T-helper 17 cell (primary cell): ENCODE measurements around the gene CITED2. TPM values are rescaled to one million over a fixed set of nuclear protein-coding genes. Genes with fewer than 3 reads are reported as not detected.
"Not testable (repeated sequence)": the region's sequence is repeated elsewhere in the genome, so short reads cannot be mapped to it uniquely, and the experiment has no call there.

Experiments
- ATAC-seq: fragments of 150-1000 bp; cut with Tn5 transposase; 2 replicates; pipeline ENCODE4 v1.10.0; 2021; ENCODE audit warnings: mild to moderate bottlenecking, moderate library complexity
- DNase-seq, 3 donors: peaks; one replicate each; pipeline versions ENCODE4 v3.0.0 to v3.0.0-alpha.2; 2020 to 2021
- H3K9me3 ChIP-seq: one replicate; pipeline ENCODE4 v1.7.0; 2013; ENCODE audit warnings: low read length, mild to moderate bottlenecking; ENCODE audit not compliant: control insufficient read depth, poor library complexity, severe bottlenecking
- H3K27ac Mint-ChIP-seq: one replicate; pipeline ENCODE4 v1.8.0; 2022; ENCODE audit warnings: mild to moderate bottlenecking, moderate library complexity, mixed read lengths
- H3K27me3 Mint-ChIP-seq: one replicate; pipeline ENCODE4 v1.8.0; 2022; ENCODE audit warnings: mixed read lengths
- H3K36me3 Mint-ChIP-seq: one replicate; pipeline ENCODE4 v1.8.0; 2022; ENCODE audit warnings: low read depth, mixed read lengths
- H3K4me1 Mint-ChIP-seq: one replicate; pipeline ENCODE4 v1.8.0; 2022; ENCODE audit warnings: mild to moderate bottlenecking, mixed read lengths
- H3K4me3 Mint-ChIP-seq: one replicate; pipeline ENCODE4 v1.8.0; 2022; ENCODE audit warnings: mild to moderate bottlenecking, moderate library complexity, mixed read lengths
- total RNA-seq, 4 donors: library from RNA in 2 of 4; stranded (reverse) in 2 of 4; gene quantifications; one replicate each; pipeline ENCODE4 v1.2.3 and lab custom pipeline; 2022 to 2026

CITED2 gene, protein sequence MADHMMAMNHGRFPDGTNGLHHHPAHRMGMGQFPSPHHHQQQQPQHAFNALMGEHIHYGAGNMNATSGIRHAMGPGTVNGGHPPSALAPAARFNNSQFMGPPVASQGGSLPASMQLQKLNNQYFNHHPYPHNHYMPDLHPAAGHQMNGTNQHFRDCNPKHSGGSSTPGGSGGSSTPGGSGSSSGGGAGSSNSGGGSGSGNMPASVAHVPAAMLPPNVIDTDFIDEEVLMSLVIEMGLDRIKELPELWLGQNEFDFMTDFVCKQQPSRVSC
- total RNA-seq (100 to 1,000 TPM; 156 to 170 TPM), total RNA-seq (lab: John Stamatoyannopoulos, UW) (75.6 to 215 reads per million in 2 donors)

DNA sequence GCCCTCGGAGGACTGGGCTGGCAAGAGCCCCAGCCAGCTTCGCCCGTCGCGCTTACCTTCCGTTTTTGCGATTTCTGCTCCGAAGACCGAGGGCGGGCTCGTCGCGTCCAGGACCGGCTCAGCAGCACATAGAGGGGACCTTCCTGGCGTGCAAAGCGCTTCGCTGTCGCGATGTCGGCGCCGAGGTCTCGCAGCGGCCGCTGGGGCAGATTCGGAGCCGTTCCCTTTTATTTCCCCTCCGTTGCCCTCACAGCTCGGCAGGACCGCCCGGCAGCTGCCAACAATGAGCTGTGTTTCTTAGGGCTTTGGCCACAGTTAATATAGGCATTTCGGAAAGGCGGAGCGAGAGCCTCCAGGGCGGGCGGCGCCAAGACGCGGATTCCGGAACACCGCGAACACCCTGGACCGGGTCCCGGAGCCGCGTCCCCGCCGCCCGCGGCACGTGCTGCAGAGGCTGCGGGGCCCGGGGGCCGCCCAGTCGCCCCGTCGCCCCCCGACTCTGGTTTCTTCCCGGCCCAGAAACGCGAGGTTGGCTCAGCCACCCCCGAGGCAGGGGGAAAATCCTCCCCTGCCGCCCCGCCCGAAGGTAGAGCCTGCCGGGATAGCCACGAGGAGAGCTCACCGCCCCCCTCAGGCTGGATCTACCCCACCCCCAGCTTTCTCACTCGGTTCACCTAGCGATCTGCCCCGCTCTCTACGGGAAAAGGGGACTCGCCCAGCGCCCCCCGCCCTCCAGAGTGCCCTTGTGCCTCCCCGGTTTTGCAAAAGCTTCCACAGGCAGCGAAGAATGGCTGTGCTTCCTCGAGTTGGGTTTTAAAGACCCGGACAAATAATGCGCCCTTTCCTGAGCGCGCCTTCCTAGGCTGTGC lies at the start of gene CITED2:
TSS of gene CITED2 (minus strand) at position 292 of the 869 bp plus-strand sequence. CDS start 704 bp downstream, outside the sequence.
- DNase-seq (peak; percentile 83 to 95 (median 87)), ATAC-seq (peak; percentile 72)
- Mint-ChIP-seq H3K36me3 (peaks cover 7% of the 10 kb centered on the region), H3K27ac (peak within 1 kb of the TSS; percentile 100), H3K4me1 (peaks cover 46% of the 10 kb centered on the region), H3K4me3 (peak within 1 kb of the TSS; percentile 100), H3K27me3 (peaks cover 4% of the 10 kb centered on the region)
- no peaks in the 10 kb centered on the region for H3K9me3 ChIP-seq

DNA sequence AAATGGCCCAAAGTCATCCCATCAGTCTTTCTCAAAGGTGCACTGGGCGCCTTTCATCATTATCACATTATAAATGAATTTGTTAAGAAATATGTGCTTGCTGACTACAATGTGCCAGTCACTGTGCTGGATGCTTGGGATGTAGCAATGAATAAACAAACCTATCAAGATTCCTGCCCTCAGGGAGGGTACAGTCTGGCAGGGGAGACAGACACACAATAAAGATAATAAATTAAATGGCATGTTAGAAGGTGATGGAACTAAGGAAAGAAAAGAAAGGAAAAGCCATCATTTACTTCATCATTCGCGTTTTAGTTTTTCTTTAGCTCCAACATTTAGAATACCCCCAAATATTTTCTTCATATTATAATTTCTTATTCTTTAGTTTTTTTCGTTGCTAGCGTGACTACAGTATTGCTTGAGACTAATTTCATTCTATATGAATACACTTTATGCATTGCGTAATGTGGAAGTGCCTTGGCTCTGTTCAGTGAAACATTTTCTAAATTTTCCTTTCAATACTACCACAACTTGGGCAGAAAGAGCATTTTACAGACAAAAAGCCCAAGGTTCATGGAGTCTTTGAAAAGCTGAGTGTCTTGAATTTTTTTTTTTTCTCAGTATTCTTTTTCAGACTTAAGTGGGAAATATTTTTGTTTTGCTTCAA lies 48.7 kb upstream of the CITED2 start:
- H3K27me3 Mint-ChIP-seq, result peaks cover 23% of the 10 kb centered on the region
- no peak overlapping the region for H3K4me3 Mint-ChIP-seq

DNA sequence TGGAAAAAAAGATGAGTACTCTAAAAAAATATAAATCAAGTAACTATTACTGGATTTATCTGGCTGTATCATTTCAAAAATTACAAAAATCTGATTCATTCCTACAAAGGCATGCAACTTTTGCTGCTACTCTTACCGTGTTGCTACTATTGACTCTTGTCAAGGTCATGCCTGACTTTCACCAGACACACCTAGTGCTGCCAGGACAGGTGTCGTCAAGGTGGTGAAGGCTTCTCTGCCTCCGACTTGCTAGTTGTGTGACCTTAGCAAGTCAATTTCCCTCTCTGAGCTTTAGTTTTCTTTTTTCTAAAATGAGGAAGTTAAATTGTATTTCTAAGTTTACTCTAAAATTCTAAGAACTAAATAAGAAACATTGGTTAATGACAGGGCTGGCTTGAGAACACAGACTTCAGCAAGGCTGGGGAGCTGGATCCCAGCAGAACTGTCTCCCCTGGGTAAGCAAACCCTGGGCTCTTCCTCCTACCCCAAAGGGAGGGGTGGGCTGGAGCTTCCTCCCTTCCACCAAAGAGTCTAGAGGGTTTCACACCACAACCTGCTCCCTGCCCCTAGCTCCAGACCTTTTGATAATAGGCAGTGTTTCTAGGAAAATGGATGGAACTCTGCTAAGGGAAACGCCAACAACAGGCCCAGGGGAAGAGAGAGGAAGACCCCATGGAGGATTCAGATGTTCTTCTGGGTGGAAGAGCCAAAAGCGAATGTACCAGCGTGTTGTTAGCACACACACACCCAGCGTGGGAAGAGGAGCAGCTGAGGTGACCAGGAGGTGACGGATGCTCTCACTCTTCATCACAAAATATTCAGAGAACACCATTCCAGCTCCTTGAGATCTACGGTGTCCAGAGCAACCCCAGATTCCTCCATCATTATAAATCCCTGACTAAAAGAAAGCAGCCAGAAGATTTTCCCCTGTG lies 47.9 kb upstream of the CITED2 start:
- no peaks in the 10 kb centered on the region for H3K4me1 Mint-ChIP-seq
- H3K9me3 ChIP-seq, result no peaks in the 10 kb centered on the region
- H3K27ac Mint-ChIP-seq, result no peak overlapping the region
- no peak for ATAC-seq
- no peak overlapping the region for H3K4me3 Mint-ChIP-seq
- peaks cover 23% of the 10 kb centered on the region for H3K27me3 Mint-ChIP-seq
- H3K36me3 Mint-ChIP-seq, result peaks cover 4% of the 10 kb centered on the region
- DNase-seq, result no peak

More for the DNA sequence above, 48.7 kb upstream of the CITED2 start:
- Mint-ChIP-seq H3K36me3 (peaks cover 2% of the 10 kb centered on the region), H3K4me1 (no peaks in the 10 kb centered on the region), H3K27ac (no peak overlapping the region)
- H3K9me3 ChIP-seq, result no peaks in the 10 kb centered on the region
- DNase-seq (no peak), ATAC-seq (no peak)

DNA sequence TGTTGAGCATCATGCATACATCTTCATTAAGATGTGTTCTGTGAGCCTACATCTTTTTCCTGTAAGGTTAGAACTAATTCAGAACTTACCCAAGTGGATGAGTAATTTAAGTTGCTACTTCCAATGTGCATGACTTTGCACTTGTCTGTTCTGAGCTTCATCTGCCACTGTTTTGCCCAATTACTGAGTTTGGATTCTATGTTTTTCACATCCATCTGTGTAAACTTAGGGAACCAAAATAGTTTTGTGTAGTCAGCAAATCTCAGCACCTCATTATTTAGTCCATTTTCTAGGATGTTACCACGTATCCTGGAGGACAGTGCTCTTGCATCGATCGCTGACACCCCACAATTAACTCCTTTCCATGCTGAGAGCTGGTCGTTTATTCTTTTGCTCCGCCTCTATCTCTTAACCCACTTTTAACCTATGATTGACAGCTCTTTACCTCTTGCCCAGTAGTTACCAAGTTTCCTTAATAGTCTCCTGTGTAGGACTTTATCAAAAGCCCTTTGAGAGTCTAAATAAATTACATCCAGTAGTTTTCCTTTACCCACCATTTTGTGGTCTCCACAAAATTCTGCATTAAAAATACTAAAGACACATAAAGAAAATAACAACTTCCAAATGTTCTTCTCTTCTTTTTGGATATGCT lies 44.2 kb upstream of the CITED2 start:
- no peak for ATAC-seq
- H3K9me3 ChIP-seq, result no peaks in the 10 kb centered on the region
- Mint-ChIP-seq H3K4me3 (no peak overlapping the region), H3K36me3 (peaks cover 4% of the 10 kb centered on the region), H3K4me1 (peaks cover 5% of the 10 kb centered on the region), H3K27me3 (peaks cover 6% of the 10 kb centered on the region), H3K27ac (no peak overlapping the region)
- DNase-seq, result no peak

DNA sequence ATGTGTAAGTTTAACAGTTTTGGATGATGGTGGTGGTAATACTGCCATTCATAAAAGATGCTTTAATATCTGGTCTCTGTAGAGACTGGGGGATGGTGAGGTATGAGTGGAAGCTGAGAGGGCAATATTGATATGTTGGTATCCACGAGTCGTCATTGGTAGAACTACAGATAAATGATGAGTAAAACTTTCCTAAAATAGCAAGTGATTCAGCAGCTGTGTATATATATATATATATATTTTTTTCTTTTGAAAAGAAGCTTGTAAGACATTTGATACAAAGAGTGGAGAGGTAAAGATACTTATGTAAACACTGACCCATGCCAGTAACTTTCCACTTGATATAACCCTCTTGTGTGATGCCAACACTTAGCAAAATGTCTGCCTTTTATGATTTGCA lies 41.7 kb upstream of the CITED2 start:
- no peak overlapping the region for H3K4me3 Mint-ChIP-seq
- no peak overlapping the region for H3K27ac Mint-ChIP-seq
- H3K36me3 Mint-ChIP-seq, result peaks cover 2% of the 10 kb centered on the region
- no peaks in the 10 kb centered on the region for H3K9me3 ChIP-seq
- H3K4me1 Mint-ChIP-seq, result peaks cover 5% of the 10 kb centered on the region
- no peaks in the 10 kb centered on the region for H3K27me3 Mint-ChIP-seq
- ATAC-seq, result no peak
- no peak for DNase-seq

DNA sequence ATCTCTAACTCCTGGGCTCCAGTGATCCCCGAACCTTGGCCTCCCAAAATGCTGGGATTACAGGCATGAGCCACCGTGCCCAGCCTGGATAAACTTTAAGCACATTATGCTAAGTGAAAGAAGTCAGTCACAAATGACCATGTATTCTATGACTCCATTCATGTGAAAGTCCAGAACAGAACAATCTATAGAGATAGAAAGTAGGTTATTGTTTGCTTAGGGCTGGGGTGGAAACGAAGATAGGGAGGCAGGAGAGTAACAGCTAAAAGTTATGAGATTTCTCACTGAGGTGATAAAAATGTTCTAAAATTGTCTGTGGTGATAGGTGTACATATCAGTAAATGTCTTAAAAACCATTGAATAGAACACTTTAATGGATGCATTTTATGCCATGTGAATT lies 40.9 kb upstream of the CITED2 start:
- Mint-ChIP-seq H3K27me3 (no peaks in the 10 kb centered on the region), H3K36me3 (peaks cover 2% of the 10 kb centered on the region), H3K4me1 (peaks cover 5% of the 10 kb centered on the region), H3K4me3 (no peak overlapping the region), H3K27ac (no peak overlapping the region)
- ATAC-seq, result no peak
- no peaks in the 10 kb centered on the region for H3K9me3 ChIP-seq
- no peak for DNase-seq

DNA sequence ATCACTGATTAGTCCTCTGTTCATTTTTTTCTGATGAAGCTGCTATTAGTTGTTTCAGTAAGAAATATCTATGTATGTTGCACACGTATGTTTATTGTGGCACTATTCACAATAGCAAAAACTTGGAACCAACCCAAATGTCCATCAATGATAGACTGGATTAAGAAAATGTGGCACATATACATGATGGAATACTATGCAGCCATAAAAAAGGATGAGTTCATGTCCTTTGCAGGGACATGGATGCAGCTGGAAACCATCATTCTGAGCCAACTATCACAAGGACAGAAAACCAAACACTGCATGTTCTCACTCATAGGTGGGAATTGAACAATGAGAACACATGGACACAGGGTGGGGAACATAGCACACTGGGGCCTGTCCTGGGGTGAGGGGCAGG lies 37.7 kb upstream of the CITED2 start:
- H3K27me3 Mint-ChIP-seq, H3K4me3 Mint-ChIP-seq, H3K27ac Mint-ChIP-seq, H3K36me3 Mint-ChIP-seq, H3K4me1 Mint-ChIP-seq, DNase-seq, H3K9me3 ChIP-seq, ATAC-seq: not testable (repeated sequence)

DNA sequence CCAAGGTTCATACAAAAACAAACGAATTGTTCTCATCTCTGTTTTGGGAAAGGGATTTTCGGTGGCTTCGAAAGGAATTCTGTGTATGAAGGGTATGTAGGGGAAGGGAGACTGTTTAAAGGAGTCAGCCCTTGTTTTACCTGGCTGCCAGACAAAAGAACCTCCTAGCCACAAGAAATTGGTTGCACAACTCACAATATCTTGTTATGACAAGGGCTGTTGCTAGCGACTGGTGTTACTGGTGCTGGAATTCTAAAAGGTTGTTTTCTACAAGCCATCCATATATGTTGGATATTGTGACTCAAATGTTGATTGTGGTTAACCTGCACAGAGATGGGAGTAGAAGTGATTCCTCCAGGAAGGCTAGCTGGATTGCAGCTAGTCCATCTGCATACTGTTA lies 34.6 kb upstream of the CITED2 start:
- no peak for DNase-seq
- H3K27ac Mint-ChIP-seq, result no peak overlapping the region
- no peaks in the 10 kb centered on the region for H3K4me1 Mint-ChIP-seq
- H3K27me3 Mint-ChIP-seq, result no peaks in the 10 kb centered on the region
- no peaks in the 10 kb centered on the region for H3K36me3 Mint-ChIP-seq
- ATAC-seq, result no peak
- no peak overlapping the region for H3K4me3 Mint-ChIP-seq
- no peaks in the 10 kb centered on the region for H3K9me3 ChIP-seq

DNA sequence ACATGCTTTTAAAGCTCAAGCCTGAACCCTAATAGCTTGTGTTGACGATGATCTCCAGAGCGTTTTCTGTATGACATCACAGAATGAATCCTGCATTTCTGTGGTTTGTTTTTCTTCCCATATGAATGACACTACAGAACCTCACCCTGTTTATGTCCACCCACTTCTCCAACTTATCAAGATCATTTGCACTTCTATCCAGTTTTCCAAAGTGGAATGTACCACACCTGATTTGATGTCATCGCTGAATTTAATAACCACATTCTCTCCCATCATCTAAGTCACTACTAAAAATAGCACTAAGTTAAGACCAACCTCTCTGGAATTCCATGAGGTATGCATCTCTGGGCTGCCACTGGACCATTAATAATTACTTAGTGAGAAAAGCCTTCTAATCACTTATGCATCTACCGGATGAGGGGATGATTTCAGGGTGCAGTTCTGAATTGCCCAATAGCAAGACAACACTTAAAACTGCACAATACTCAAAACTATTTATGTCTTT lies 33.3 kb upstream of the CITED2 start:
- DNase-seq (no peak), ATAC-seq (no peak)
- Mint-ChIP-seq H3K27me3 (no peaks in the 10 kb centered on the region), H3K27ac (no peak overlapping the region), H3K4me3 (no peak overlapping the region), H3K4me1 (no peaks in the 10 kb centered on the region), H3K36me3 (no peaks in the 10 kb centered on the region)
- no peaks in the 10 kb centered on the region for H3K9me3 ChIP-seq

DNA sequence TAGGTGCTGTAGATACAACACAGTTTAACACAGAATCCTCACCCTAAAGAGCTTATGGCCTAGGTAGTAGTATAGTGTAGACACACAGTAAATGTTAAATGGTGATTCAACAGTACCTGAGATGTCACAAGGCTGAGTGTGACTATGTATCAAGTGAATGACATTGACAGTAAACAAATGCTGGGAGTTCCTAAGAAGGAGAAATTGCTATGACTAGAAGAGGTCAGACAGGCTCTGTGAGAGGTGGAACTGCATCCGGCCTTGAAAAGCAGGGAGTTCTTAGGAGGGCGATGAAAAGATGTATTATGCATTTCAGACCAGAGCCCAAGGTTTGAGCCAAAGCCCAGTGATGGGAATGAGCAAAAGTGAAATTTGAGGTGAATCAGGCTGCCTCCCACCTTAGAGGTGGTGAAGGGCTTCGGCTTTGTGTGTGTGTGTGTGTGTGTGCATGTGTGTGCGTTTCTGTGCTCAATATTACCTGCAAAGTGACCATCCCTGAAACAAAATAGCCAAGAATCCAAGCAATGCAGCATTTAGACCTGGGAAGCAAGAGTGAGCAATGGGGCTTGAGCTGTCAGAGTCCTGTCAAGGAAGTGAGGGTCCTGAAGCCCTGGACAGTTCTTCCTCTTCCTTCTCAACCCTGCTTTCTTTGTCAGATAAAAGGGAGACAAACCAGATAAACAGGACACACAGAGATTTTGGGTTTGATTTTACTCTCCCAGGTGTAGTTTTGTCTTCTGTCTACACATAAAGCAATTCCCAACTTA lies 32.3 kb upstream of the CITED2 start:
- Mint-ChIP-seq H3K4me1 (no peaks in the 10 kb centered on the region), H3K36me3 (no peaks in the 10 kb centered on the region), H3K27ac (no peak overlapping the region), H3K27me3 (no peaks in the 10 kb centered on the region), H3K4me3 (no peak overlapping the region)
- ATAC-seq, result no peak
- H3K9me3 ChIP-seq, result no peaks in the 10 kb centered on the region
- no peak for DNase-seq

DNA sequence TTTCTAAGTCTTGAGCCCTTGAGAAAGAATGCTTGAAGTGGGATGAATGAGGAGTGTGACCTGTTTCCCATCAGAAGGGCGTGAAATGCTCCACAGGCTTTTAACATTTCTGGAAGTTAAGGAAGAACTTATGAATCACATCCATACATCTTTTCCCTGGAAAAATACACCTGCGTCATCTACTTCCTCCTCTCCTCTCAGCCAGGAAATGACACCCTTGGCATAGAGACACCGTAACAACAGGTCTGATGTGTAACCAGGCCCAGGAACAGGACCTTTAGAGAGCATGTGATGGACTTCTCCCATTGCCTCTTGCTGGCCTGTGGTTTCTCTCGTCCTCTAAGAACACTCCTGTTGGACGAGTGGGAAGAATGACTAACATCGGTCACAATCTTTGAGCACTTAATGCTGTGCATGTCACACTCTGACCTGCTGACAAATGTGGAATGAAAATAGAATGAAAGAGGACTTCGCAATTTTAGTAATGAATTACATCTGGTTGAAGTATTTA lies 28.5 kb upstream of the CITED2 start:
- no peaks in the 10 kb centered on the region for H3K27me3 Mint-ChIP-seq
- H3K4me1 Mint-ChIP-seq, result no peaks in the 10 kb centered on the region
- no peaks in the 10 kb centered on the region for H3K9me3 ChIP-seq
- no peak for ATAC-seq
- no peaks in the 10 kb centered on the region for H3K36me3 Mint-ChIP-seq
- no peak overlapping the region for H3K4me3 Mint-ChIP-seq
- no peak for DNase-seq
- H3K27ac Mint-ChIP-seq, result no peak overlapping the region
